Measurements from ENCODE around the gene STAM.

GRCh38 chr10:17659365-17659764 lies 15.4 kb downstream of the STAM start:
- TF ChIP-seq CTCF (IDR thresholded peaks at IDR 0.05), result no peak
- TF ChIP-seq POLR2A (IDR thresholded peaks at IDR 0.05), result no peak

Measured in thyroid gland (tissue), 4 donors.